ENCODE results near the gene KCND3.

DNA sequence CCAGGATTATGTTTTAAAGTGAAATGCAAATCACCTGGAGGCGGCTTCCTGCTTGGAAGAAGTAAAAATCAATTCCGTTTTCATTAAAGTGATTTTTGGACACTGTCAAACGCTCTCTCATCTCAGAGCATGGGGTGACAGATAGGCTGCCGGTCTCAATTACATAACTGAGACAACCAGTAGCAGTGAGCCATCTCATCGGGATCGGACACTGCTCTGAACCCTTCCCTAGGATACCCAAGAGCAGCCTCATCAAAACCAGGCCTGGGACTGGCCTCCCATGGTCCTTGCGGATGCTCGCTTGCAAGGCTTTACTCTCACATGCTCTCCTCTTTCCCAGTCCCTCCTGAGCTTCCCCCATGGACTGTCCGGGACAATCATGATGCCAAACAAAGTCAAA lies 12.1 kb downstream of the KCND3 start:
- TF ChIP-seq, protein P1, sequence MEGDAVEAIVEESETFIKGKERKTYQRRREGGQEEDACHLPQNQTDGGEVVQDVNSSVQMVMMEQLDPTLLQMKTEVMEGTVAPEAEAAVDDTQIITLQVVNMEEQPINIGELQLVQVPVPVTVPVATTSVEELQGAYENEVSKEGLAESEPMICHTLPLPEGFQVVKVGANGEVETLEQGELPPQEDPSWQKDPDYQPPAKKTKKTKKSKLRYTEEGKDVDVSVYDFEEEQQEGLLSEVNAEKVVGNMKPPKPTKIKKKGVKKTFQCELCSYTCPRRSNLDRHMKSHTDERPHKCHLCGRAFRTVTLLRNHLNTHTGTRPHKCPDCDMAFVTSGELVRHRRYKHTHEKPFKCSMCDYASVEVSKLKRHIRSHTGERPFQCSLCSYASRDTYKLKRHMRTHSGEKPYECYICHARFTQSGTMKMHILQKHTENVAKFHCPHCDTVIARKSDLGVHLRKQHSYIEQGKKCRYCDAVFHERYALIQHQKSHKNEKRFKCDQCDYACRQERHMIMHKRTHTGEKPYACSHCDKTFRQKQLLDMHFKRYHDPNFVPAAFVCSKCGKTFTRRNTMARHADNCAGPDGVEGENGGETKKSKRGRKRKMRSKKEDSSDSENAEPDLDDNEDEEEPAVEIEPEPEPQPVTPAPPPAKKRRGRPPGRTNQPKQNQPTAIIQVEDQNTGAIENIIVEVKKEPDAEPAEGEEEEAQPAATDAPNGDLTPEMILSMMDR (conservative IDR thresholded peaks at IDR 0.05; ENCODE audit: low read length): no peak
- no peak for TF ChIP-seq EZH2phosphoT487 (IDR thresholded peaks at IDR 0.05; ENCODE audit: borderline replicate concordance)
